Measurements from ENCODE around the gene TRPV3. TPM values are rescaled to one million over a fixed set of nuclear protein-coding genes. Genes with fewer than 3 reads are reported as not detected.

Gene TRPV3
- total and polyA plus RNA-seq, 9 of the 15 experiments (the other 6 are each of a cell fraction or from before 2014, with no cell fraction given): 0.03 to 0.42 (median 0.11) TPM; not detected in 1

- TF ChIP-seq ZNF518B (CRISPR knock-in tag; IDR thresholded peaks at IDR 0.05) (no peak), ZNF583 (CRISPR knock-in tag; IDR thresholded peaks at IDR 0.05) (no peak)
Measured at GRCh38 chr17:3603870-3604259, 46.3 kb upstream of the TRPV3 start (continued).

GRCh38 chr17:3603119-3603869, 45.7 kb upstream of the TRPV3 start:
- Histone ChIP-seq H3K36me3 (ENCODE audit: control insufficient read depth, insufficient read depth, low read length) (no peaks in the 10 kb centered on the region; the same call in 2 of the 3 replicates), H4K20me1 (replicated peaks; ENCODE audit: control insufficient read depth, insufficient read depth, low read length) (no peaks in the 10 kb centered on the region), H3K4me3 (no peak overlapping the region), H3K27ac (ENCODE audit: extremely low read depth, low read depth, low read length) (no peak overlapping the region), H2AFZ (ENCODE audit: low read depth, low read length) (no peak overlapping the region), H3K9ac (ENCODE audit: insufficient read depth in 1 of 2, low read depth in 2 of 2, low read length in 2 of 2) (no peak overlapping the region), H3K27me3 (ENCODE audit: control insufficient read depth in 2 of 2, insufficient read depth in 2 of 2, low read length in 2 of 2) (no peaks in the 10 kb centered on the region), H3K79me2 (ENCODE audit: control insufficient read depth, insufficient read depth, low read length) (no peaks in the 10 kb centered on the region), H3K9me3 (replicated peaks; ENCODE audit: control insufficient read depth, insufficient read depth, low read depth, low read length) (no peaks in the 10 kb centered on the region), H3K9me1 (ENCODE audit: control insufficient read depth, insufficient read depth, low read length) (no peaks in the 10 kb centered on the region), H3K4me1 (replicated peaks in 1 of 2; ENCODE audit: control insufficient read depth in 2 of 2, insufficient read depth in 2 of 2, low read length in 2 of 2) (peaks cover 0 to 4% of the 10 kb centered on the region in 2 experiments; a peak in 2 of 5 replicates), H3K4me2 (ENCODE audit: insufficient read depth, low read length) (no peak overlapping the region)
- FAIRE-seq (no peak), DNase-seq (ENCODE audit: extremely low read depth in 1 of 4, low spot score in 3 of 4) (no peak), ATAC-seq (no peak)
- CTCF ChIA-PET (ENCODE audit: low intra/inter-chr PET ratio): interaction anchor here (1.5 kb wide), 1 partner anchor 89 kb away, joined by 9 read pairs; no protein-coding TSS in a partner anchor
- intact Hi-C loops (cut with micrococcal nuclease) (loop anchor here (5.0 to 10.0 kb wide), 2 partner anchors 34 to 92 kb away; partner anchors contain the start of genes CTNS, P2RX5 and SHPK), in situ Hi-C loops (cut with MboI) (no loop called here)
- 70% methylated on average over 7 of the region's 17 CpGs for WGBS (ENCODE audit: insufficient coverage, low coverage, missing lambda C conversion rate)
- no TSS peak for BruUV-seq (replicated peaks)
- POLR2A ChIA-PET: no interaction called here
- no peak for TF ChIP-seq ZNF79 (CRISPR knock-in tag; IDR thresholded peaks at IDR 0.05; ENCODE audit: low read depth)
- no peak for TF ChIP-seq ZKSCAN3 (CRISPR knock-in tag; IDR thresholded peaks at IDR 0.05)
- TF ChIP-seq HNRNPK (IDR thresholded peaks at IDR 0.05; ENCODE audit: low read depth, low read length, poor library complexity, severe bottlenecking): no peak
- TF ChIP-seq ZNF41 (CRISPR knock-in tag; conservative IDR thresholded peaks at IDR 0.05): no peak
- no peak for TF ChIP-seq THRB (CRISPR knock-in tag; conservative IDR thresholded peaks at IDR 0.05)
- no peak for TF ChIP-seq ZNF395 (CRISPR knock-in tag; IDR thresholded peaks at IDR 0.05)
- TF ChIP-seq ELF4 (CRISPR knock-in tag; IDR thresholded peaks at IDR 0.05): no peak
